ENCODE results near the gene CLIP1. TPM values are rescaled to one million over a fixed set of nuclear protein-coding genes. Genes with fewer than 3 reads are reported as not detected.

The CLIP1 gene
- polyA plus RNA-seq, 3 donors: 6.7 to 50.9 (median 12.9) TPM

DNA sequence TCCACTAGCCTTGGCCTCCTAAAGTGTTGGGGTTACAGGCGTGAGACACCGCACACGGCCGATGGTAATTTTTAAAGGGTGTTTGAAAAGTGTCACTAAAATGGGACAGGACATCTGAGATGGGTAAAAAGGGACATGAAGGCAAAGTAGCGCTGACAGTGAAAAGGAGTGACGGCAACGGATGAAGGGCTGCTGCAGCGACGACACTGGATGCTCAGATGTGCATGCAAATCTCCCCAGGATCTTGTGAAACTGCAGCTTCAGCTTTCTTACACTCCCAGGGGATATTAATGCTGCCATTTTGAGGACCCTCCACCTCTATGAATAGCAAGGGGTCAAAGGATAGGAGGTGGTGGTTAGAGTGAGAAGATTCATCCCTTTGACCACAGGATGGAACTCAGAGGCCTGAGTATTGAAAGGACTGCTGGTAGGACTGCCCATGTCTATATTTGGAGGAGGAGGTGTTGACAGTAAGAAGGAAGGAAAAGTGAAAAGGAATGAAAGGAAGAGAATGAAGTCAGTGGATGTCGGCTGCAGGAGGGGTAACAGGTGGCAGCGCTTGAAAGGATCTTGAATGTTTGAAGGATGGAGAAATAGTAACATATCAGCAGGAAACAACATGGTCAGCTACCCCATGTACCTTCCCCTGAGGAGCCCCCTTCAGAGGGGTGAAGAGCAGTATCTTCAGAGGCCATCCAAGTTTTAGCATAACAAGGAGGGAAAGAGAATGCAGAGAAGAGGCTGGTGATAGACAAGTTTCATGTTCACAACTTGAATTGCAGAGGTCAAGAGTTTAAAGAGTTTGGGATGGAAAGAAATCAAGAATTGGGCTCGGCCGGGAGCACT is 37.1 kb downstream of the CLIP1 start:
- no peaks in the 10 kb centered on the region for H3K9me3 ChIP-seq (replicated peaks in 1 of 2; ENCODE audit: control insufficient read depth in 1 of 2, insufficient read depth in 1 of 2, low read length in 2 of 2)
- no peak overlapping the region for H3K4me3 ChIP-seq (replicated peaks in 1 of 3; ENCODE audit: low read depth in 2 of 3, low read length in 3 of 3)
- H3K4me3 Mint-ChIP-seq: no peak overlapping the region
- TF ChIP-seq, protein P1, sequence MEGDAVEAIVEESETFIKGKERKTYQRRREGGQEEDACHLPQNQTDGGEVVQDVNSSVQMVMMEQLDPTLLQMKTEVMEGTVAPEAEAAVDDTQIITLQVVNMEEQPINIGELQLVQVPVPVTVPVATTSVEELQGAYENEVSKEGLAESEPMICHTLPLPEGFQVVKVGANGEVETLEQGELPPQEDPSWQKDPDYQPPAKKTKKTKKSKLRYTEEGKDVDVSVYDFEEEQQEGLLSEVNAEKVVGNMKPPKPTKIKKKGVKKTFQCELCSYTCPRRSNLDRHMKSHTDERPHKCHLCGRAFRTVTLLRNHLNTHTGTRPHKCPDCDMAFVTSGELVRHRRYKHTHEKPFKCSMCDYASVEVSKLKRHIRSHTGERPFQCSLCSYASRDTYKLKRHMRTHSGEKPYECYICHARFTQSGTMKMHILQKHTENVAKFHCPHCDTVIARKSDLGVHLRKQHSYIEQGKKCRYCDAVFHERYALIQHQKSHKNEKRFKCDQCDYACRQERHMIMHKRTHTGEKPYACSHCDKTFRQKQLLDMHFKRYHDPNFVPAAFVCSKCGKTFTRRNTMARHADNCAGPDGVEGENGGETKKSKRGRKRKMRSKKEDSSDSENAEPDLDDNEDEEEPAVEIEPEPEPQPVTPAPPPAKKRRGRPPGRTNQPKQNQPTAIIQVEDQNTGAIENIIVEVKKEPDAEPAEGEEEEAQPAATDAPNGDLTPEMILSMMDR (IDR thresholded peaks at IDR 0.05): no peak
- H3K9me3 Mint-ChIP-seq: no peaks in the 10 kb centered on the region
- peaks cover 16 to 40% of the 10 kb centered on the region in 2 donors for H3K36me3 Mint-ChIP-seq
- no peak for DNase-seq
- peaks cover 26% of the 10 kb centered on the region for H3K4me1 Mint-ChIP-seq
- H2AFZ ChIP-seq (ENCODE audit: insufficient read depth, low read depth, low read length, poor library complexity, severe bottlenecking): no peak overlapping the region
- H3K4me2 ChIP-seq (replicated peaks; ENCODE audit: extremely low read depth, low read length, poor library complexity, severe bottlenecking): no peak overlapping the region
- intact Hi-C loops (cut with micrococcal nuclease): no loop called here
- H3K27ac ChIP-seq (ENCODE audit: low read depth in 1 of 2, low read length in 2 of 2): no peak overlapping the region
- H3K36me3 ChIP-seq (replicated peaks in 1 of 2; ENCODE audit: control insufficient read depth in 1 of 2, insufficient read depth in 2 of 2, low read length in 2 of 2): peaks cover 0 to 4% of the 10 kb centered on the region in 2 donors
- no peak overlapping the region for H3K9ac ChIP-seq (ENCODE audit: insufficient read depth, low read length, poor library complexity, severe bottlenecking)
- peaks cover 87% of the 10 kb centered on the region for H4K20me1 ChIP-seq (ENCODE audit: insufficient read depth, low read length)
- 100% methylated on average over 5 of the region's 13 CpGs for WGBS (ENCODE audit: insufficient coverage)
- peaks cover 74% of the 10 kb centered on the region for H3K79me2 ChIP-seq (ENCODE audit: insufficient read depth, low read length)
- H3K4me1 ChIP-seq (ENCODE audit: control insufficient read depth in 1 of 2, insufficient read depth in 2 of 2, low read length in 2 of 2): peaks cover 10 to 15% of the 10 kb centered on the region in 2 donors
- H3K27me3 ChIP-seq (ENCODE audit: control insufficient read depth in 2 of 2, insufficient read depth in 2 of 2, low read length in 2 of 2): no peaks in the 10 kb centered on the region
- peaks cover 0 to 2% (median 0%) of the 10 kb centered on the region in 3 donors for H3K27me3 Mint-ChIP-seq (ENCODE audit: low read depth in 3 of 3)
- H3K27ac Mint-ChIP-seq: peak overlapping the region in 6 of 7 donors; percentile 4 to 64 (median 30)

DNA sequence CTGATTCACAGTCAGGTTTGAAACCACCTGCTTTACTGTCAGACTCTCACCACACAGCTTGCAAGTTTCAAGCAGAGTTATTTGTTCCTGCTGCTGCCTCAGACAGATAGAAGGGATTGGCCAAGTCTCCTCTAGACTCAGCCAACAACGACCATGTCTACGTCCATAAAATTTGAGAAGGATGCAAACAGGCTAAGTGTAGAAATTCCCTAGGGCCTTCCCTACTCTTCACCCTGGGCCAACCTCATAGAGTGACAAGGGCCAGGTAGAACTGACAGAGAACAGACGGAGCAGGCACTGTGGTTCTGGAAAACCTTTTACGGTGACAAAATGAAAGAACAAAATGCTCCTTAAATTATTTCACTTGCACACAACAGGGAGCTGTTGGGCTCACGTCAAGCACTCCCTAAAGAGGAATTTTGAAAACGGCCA is 39.5 kb downstream of the CLIP1 start:
- peak overlapping the region in 1 of 2 donors; percentile 45 for H3K27ac ChIP-seq (ENCODE audit: low read depth in 1 of 2, low read length in 2 of 2)
- no peak overlapping the region for H3K9ac ChIP-seq (ENCODE audit: insufficient read depth, low read length, poor library complexity, severe bottlenecking)
- WGBS (ENCODE audit: insufficient coverage): 93% methylated on average over 3 of the region's 6 CpGs
- no peaks in the 10 kb centered on the region for H3K27me3 ChIP-seq (ENCODE audit: control insufficient read depth in 2 of 2, insufficient read depth in 2 of 2, low read length in 2 of 2)
- peaks cover 10 to 17% of the 10 kb centered on the region in 2 donors for H3K4me1 ChIP-seq (ENCODE audit: control insufficient read depth in 1 of 2, insufficient read depth in 2 of 2, low read length in 2 of 2)
- intact Hi-C loops (cut with micrococcal nuclease): no loop called here
- peak overlapping the region in 1 of 7 donors; percentile 72 for H3K27ac Mint-ChIP-seq
- DNase-seq: no peak
- H3K4me3 ChIP-seq (replicated peaks in 1 of 3; ENCODE audit: low read depth in 2 of 3, low read length in 3 of 3): no peak overlapping the region
- H3K36me3 ChIP-seq (replicated peaks in 1 of 2; ENCODE audit: control insufficient read depth in 1 of 2, insufficient read depth in 2 of 2, low read length in 2 of 2): peaks cover 17 to 22% of the 10 kb centered on the region in 2 donors
- peaks cover 26% of the 10 kb centered on the region for H3K4me1 Mint-ChIP-seq
- H3K79me2 ChIP-seq (ENCODE audit: insufficient read depth, low read length): peaks cover 61% of the 10 kb centered on the region
- H2AFZ ChIP-seq (ENCODE audit: insufficient read depth, low read depth, low read length, poor library complexity, severe bottlenecking): no peak overlapping the region
- no peak overlapping the region for H3K4me2 ChIP-seq (replicated peaks; ENCODE audit: extremely low read depth, low read length, poor library complexity, severe bottlenecking)
- H3K36me3 Mint-ChIP-seq: peaks cover 28 to 53% of the 10 kb centered on the region in 2 donors
- TF ChIP-seq, protein P1 (IDR thresholded peaks at IDR 0.05): no peak
- no peak overlapping the region for H3K4me3 Mint-ChIP-seq
- H3K9me3 ChIP-seq (replicated peaks in 1 of 2; ENCODE audit: control insufficient read depth in 1 of 2, insufficient read depth in 1 of 2, low read length in 2 of 2): no peaks in the 10 kb centered on the region
- no peaks in the 10 kb centered on the region for H3K9me3 Mint-ChIP-seq
- peaks cover 64% of the 10 kb centered on the region for H4K20me1 ChIP-seq (ENCODE audit: insufficient read depth, low read length)
- H3K27me3 Mint-ChIP-seq (ENCODE audit: low read depth in 3 of 3): peaks cover 0 to 2% (median 0%) of the 10 kb centered on the region in 3 donors
